Left ventricle myocardium superior (tissue), 1 donor: Measurements from ENCODE around the gene BBS10. TPM values are rescaled to one million over a fixed set of nuclear protein-coding genes. Genes with fewer than 3 reads are reported as not detected.
"Not testable (repeated sequence)": the region's sequence is repeated elsewhere in the genome, so short reads cannot be mapped to it uniquely, and the experiment has no call there.

Experiments used
- ATAC-seq: fragments of 200-7000 bp; cut with Tn5 transposase; one replicate; pipeline ENCODE4 v1.9.1; 2020; ENCODE audit warnings: mild to moderate bottlenecking, moderate library complexity
- DNase-seq: peaks from one replicate; pipeline ENCODE4 v3.0.0-alpha.2; 2020
- intact Hi-C: fragments of 100-400 bp; cut with micrococcal nuclease; formaldehyde crosslinking; loops from one replicate; pipeline ENCODE4 v1.11.0; 2022
- total RNA-seq: library from RNA; stranded (reverse); fragmentation: NEBNext Ultra II Directional; extraction: Animal tissue kit (Norgen Biotek cat#: 25700); gene quantifications from one replicate; pipeline ENCODE4 v1.2.1, GENCODE V29; 2021
- donor health status: DM: no; HTN: yes; CAD: no; lungs with severe emphysema.

Gene BBS10
- total RNA-seq, 1 donor from 2014 or later, result 8.3 TPM

DNA sequence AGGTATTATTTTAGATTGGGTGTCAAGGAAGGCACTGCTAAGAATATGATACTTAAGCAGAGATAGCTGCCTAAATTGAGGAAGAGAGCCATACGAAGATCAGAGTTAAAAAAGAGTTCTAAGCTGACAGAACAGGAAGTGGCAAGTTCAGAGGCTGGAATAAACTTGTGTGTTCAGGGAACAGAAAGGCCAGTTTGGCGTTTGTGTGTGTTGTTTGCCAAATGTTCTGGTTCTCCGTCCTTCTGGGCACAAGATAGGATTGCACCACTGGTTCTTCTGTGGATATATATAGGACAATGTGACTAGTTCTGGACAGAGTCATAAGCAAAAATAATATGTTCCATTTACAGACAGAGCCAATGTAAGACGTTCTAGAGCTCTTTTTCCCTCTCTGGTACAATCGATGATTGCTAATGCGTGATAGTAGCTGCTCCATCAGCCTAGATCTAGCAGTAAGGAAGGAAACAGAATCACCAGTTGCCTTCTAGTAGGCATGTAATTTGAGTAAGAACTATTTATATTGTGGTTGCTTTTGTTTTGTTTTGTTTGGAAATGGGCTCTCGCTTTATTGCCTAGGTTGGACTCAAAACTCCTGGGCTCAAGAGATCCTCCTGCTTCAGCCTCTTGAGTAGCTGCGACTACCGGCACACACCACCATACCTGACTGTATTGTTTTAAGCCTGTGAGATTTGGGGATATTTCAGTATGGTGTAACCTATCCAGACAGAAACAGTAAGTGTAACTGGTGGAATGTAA lies 7.4 kb downstream of the BBS10 start:
- ATAC-seq (peak; percentile 90), DNase-seq (no peak)
- intact Hi-C loops, result loop anchor here (10.0 kb wide), 2 partner anchors 214 to 256 kb away; partner anchors contain the start of genes NAP1L1 and OSBPL8

DNA sequence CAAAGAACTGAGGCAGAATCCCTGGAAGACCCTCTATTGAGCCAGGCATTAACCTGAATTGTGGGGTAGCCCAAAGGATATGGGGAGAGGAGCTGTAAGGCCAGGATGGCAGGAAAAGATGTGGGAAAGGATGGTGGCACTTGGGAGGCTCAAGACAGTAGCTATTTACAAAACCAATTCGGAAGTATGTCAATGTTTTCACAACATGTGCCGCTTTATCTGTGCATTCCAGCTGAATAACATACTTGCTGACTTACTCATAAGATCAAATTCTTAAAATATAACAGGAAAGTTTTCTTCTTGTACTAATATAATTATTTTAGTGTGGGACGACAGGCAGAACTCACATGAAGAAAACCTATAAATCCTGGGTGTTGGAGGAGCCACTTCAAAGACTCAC lies 10.6 kb downstream of the BBS10 start:
- intact Hi-C loops, result no loop called here
- ATAC-seq, result no peak
- no peak for DNase-seq

DNA sequence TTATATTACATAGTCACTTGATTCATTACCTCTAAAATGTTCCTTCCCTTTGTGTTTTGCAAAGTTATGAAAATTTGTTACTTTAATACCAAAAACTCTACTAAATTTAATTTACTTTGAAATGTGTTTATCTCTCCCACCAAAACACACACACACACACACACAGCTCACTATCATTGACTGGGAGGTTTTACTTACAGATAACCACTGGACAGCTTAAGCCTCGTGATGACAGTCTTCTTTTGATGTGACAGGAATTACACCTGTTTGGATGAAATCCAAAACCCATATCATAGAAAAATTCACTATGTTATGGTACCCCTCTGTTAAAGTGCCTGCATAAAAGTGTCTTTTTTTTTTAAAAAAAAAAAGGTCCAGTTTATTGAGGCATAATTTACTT lies 15.6 kb downstream of the BBS10 start:
- ATAC-seq (no peak), DNase-seq (no peak)
- intact Hi-C loops, result no loop called here

DNA sequence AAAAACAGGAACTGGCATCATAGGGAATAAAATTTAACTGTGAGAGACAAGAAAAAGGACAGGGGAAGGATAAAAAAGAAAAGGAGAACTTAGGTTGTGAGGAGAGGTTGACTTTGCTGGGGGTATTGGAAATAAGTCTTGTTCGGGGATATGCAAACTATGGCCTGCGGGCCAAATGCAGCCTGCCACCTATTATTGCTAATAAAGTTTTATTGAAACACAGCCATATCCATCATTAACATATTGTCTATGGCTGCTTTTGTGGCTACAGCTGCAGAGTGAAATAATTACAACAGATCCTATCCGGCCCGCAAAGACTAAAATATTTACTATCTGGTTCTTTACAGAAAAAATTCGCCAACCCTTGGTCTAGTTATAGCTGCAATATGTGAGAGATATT lies 18.6 kb downstream of the BBS10 start:
- DNase-seq (no peak), ATAC-seq (no peak)
- intact Hi-C loops, result no loop called here

DNA sequence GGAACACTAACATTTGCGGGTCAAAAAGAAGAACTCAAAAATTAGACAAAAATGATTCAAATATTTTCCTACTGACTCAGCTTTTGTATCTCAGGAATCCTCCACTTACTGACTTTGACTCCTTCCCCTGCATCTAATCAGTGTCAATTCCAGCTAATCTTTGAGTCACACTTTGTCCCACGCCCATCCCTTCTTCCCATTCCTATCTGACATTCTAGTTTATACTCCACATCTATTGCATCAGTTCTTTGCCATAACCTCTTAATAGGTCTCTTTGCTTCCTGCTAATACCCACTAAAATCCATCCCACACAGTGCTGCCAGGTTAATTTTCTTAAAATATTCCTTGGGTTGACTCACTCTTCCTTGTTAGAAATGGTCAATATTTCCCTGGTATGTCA lies 19.1 kb downstream of the BBS10 start:
- DNase-seq (no peak), ATAC-seq (no peak)
- intact Hi-C loops, result no loop called here

DNA sequence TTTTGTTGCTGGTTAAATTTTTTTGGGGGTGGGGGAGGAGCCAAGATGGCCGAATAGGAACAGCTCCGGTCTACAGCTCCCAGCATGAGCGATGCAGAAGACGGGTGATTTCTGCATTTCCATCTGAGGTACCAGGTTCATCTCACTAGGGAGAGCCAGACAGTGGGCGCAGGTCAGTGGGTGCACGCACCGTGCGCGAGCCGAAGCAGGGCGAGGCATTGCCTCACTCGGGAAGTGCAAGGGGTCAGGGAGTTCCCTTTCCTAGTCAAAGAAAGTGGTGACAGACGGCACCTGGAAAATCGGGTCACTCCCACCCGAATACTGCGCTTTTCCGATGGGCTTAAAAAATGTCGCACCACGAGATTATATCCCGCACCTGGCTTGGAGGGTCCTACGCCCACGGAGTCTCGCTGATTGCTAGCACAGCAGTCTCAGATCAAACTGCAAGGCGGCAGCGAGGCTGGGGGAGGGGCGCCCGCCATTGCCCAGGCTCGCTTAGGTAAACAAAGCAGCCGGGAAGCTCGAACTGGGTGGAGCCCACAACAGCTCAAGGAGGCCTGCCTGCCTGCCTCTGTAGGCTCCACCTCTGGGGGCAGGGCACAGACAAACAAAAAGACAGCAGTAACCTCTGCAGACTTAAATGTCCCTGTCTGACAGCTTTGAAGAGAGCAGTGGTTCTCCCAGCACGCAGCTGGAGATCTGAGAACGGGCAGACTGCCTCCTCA lies 28.5 kb downstream of the BBS10 start:
- intact Hi-C loops, DNase-seq, ATAC-seq: not testable (repeated sequence)

DNA sequence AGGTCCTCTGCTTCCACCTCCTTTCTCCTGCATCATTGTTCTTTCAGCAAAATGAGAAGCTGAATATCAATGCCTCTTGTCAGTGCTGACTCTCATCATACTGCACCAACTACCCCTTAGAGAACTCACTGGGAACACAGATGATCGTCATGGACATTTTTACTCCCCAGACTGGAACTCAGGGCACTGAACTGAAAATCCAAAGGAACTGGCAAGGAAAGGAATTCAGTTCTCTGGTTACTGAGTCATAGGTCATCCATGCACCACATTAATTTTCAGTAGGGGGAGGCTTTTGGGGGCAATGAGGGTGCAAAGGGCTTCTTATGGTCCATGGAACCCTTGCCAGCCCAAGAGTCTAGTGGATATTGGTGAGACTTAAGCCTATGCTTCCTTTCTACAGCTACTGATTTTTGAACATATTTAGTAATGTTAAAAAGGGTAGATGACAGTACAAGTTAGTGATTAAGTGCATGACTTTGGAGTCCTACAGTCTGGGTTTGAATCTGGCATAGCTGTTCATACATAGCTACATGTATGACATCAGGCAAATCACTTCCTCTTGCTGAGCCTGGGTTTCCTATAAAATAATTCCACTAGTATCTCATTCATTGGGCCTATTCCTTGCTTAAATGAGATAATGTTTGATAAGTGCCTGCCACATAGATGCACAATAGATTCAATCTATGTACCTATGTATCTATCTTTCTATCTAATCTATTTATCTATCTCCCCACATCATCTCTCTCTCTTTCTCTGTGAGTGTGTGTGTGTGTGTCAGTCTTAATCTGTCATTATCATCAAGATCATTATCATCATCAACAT lies 29.2 kb downstream of the BBS10 start:
- DNase-seq (no peak), ATAC-seq (no peak)
- intact Hi-C loops, result no loop called here

DNA sequence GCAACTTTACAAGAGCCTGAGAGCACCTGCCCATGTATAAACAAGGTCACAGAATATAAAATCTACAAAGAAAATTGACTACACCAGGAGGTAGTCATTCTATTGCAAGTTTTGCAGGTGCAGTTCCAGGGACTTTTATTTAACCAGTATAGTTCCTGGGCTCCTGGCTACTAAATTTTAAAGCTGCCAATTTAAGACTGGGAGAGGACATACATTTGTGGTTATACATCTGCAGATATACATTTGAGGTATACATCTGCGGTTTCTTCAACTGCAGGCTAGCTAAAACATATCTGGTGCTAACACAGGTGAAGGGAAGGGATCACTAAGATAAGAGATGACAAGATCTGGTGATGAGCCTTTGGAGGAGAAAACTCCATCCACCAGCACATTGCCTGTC lies 30.2 kb downstream of the BBS10 start:
- ATAC-seq, result no peak
- intact Hi-C loops, result no loop called here
- DNase-seq, result no peak

DNA sequence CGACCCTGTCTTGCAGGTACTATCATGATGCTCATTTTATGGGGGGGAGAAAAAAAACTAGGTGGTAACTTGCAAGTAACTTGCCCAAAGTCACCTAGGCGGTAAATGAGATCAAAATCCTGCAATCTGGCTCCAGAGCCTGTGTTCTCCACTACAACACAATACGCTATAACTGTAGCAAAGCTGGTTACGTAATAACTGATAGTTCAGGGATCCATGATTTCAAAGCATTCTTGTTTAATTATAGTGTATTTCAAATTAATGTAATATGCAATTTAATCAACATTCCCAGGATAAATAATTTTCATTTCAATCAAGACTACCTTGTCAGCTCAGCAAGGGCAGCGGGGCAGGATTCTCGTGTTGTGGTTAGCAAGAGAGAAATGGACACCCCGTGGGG lies 31.7 kb downstream of the BBS10 start:
- intact Hi-C loops, result no loop called here
- DNase-seq (no peak), ATAC-seq (no peak)

DNA sequence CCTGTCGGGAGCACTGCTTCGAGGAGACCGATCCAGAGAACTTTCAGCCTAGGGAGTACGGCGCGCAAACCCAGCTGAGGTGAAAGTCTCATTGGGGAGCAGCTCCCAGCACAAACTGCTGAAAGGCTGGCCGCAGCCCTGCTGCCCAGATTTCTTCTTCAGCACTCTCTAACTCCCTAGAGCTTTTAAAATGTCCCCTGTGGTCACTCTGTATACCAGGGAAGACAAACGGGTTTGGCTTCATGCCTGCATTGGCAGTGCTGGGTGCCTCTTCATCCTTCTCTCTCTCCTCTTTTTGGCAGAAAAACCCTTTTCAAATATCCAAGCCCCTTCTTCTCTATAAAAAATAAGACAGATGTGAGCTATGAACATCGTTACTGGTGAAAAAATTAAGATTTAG lies 34.9 kb downstream of the BBS10 start:
- ATAC-seq (no peak), DNase-seq (no peak)
- intact Hi-C loops, result no loop called here

DNA sequence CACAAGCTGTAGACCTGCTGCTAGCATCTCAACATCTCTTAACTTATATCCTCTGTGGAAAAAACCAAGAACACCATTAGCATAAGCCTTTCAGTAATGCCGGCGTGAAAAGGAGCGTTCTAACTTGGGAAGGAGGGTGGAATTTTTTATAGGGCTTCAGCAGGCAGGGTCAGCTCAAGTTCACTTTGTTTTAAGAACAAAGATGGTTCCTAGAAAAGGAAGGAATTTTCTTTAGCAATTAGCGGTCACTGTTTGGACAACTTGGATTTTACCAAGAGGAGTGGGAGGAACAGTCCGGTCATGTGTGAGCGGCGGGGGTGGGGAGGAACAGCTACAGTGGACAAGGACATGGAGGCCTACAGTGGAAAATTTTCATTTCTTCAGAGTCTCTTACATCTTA lies 35.9 kb downstream of the BBS10 start:
- ATAC-seq (no peak), DNase-seq (no peak)
- intact Hi-C loops, result no loop called here

DNA sequence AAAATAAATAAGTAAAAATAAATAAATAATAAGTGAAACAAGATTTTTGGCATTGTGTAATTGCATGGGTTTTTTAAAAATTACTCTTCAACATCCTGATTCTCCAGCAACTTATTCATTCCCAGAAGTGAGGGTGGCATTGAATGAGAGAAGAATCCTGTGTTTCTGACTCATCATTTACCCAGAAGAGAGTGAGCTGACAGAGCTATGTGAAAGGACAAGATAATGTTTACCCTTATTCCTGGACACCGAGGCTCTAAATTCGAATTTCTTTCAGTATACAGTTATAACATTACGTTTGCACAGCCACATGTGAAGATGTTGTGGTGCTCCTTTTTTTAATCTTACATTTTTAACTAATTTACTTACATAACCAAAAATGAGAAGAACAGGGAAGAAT lies 36.4 kb downstream of the BBS10 start:
- no peak for DNase-seq
- no peak for ATAC-seq
- intact Hi-C loops, result no loop called here

DNA sequence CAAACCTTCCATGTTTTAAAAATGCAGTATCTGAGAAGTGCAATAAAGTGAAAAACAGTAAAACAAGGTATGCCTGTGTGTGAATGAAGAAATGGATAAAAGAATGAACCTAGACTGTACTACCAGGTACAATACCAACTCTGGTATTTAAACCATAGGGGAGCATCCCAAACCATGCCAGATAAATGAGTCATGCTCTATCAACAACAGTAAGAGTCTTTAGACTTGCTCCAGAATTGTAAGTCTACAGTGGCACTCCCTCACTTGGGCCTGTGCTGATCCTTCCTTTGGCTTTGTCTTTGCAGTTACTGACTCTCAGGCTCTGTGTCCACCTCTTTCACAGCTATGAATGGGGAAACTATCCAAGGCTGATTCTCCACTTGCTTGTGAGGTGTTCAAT lies 38.1 kb downstream of the BBS10 start:
- ATAC-seq (no peak), DNase-seq (no peak)

DNA sequence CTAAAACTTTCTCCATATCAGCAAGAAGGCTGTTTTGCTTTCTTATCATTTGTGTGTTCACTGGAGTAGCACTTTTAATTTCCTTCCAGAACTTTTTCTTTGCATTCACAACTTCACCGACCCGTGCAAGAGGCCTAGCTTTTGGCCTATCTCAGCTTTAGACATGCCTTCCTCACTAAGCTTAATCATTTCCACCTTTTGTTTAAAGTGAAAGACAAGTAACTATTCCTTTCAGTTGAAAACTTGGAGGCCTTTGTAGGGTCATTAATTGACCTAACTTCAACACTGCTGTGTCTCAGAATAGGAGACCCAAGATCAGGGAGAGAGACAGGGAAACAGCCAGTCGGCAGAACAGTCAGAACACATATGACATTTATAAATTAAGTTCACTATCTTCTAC lies 39.3 kb downstream of the BBS10 start:
- intact Hi-C loops, result no loop called here
- ATAC-seq (no peak), DNase-seq (no peak)

More for the DNA sequence above, 38.1 kb downstream of the BBS10 start:
- intact Hi-C loops, result no loop called here

DNA sequence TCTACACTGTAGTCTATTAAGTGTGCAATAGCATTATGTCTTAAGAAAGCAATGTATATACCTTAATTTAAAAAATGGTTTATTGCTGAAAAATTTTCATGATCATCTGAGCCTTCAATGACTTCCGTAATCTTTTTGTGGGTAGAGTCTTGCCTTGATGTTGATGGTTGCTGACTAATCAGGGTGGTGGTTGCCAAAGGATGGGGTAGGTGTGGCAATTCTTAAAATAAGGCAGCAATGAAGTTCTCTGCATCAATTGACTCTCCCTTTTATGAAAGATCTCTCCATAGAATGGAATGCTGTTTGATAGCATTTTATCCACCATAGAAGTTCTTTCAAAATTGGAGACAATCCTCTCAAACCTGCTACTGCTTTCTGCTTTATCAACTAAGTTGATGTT lies 41.1 kb downstream of the BBS10 start:
- intact Hi-C loops, result no loop called here
- no peak for ATAC-seq

DNA sequence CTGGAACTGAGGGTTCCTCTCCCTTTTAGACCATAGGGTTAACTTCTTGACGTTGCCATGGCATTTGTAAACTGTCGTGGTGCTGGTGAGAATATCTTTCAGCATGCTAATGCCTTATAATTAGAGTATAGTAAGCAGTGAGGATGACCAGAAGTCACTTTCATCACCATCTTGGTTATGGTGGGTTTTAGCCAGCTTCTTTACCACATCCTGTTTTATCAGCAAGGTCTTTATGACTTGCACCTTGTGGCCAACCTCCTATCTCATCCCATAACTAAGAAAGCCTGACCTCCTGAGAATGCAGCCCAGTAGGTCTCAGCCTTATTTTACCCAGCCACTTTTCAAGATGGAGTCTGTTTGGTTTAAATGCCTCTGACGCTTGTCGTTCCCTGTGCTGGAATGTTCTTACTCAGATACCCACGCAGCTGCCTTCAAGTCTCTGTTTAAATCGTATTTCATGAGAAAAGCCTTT lies 44.2 kb downstream of the BBS10 start:
- intact Hi-C loops, result no loop called here
- no peak for DNase-seq
- no peak for ATAC-seq

More for the DNA sequence above, 41.1 kb downstream of the BBS10 start:
- DNase-seq, result no peak

DNA sequence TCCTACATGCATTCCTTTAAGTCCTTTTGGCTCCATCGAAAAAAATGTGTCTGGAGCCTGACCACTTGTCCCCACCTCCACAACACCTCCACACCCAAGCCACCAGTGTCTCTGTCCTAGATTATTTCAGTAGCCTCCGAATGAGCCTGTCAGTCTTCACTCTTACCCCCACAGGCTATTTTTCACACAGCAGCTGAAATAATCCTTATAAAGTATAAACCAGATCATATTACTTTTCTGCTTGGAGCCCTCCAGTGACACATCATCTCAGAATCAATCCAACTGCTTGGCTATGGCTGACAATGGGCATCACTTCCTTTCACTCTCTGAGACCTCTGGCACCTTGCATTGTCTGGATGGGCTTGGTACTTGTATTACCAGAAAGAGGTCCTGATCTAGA lies 44.9 kb downstream of the BBS10 start:
- intact Hi-C loops, result no loop called here
- DNase-seq (no peak), ATAC-seq (no peak)

DNA sequence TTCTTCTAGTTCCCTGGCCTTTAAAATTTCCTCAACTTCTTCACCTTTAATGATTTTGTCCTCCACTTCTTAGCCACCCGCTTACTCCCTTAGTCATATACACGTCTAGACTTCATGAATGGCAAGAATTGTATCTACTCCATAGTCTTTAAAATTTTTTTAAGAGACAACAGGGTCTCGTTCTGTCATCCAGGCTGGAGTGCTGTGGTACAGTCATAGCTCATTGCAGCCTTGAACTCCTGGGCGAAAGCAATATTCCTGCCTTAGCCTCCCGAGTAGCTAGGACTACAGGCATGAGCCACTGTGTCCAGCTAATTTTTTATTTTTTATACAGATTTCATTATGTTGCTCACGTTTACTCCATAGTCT lies 47.9 kb downstream of the BBS10 start:
- no peak for DNase-seq
- ATAC-seq, result no peak
- intact Hi-C loops, result no loop called here

DNA sequence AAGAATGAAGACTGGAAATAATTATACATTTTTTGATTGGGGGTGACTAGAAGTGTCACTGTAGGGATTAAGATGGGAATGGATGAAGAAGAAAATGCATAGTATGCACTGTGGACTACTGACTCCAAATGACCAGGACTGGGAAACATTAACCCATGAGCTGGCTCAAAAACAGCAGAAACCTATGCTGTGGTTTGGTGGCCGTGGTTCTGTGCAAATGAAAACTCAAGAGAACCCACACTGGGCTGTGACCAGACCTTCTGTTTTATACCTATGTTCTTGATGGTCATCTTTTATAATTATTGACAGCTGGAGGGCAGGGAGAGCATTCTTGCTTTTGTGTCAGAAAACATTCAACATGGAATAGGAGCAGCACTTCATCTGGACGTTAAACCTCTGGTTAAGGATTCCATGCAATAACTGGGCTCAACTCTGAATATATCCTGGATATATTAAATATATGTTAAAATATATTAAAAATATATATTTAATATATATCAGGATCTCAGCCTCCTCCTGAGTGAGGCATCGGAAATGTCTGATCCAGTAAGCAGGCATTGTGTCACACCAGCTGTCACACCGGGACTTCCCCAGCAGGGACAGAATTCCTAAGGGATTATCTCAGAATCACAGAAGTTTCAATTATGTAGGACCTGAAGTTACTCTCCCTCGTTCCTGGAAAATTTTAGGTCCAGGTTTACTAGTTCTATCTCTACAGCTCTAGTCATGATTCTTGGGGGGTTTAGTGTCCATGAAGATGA lies 48.5 kb downstream of the BBS10 start:
- DNase-seq (no peak), ATAC-seq (no peak)

More for the DNA sequence above, 48.5 kb downstream of the BBS10 start:
- intact Hi-C loops, result no loop called here
